GM18519 (cell line): ENCODE data around the gene ORC2.
"Not testable (repeated sequence)": the region's sequence is repeated elsewhere in the genome, so short reads cannot be mapped to it uniquely, and the experiment has no call there.

Source experiments
- ATAC-seq: cut with Tn5 transposase; IDR thresholded peaks from one replicate; pipeline ENCODE4 v1.9.1; 2021; ENCODE audit warnings: mild to moderate bottlenecking, moderate library complexity; ENCODE audit not compliant: unreplicated experiment, low FRiP score

ORC2 gene

DNA sequence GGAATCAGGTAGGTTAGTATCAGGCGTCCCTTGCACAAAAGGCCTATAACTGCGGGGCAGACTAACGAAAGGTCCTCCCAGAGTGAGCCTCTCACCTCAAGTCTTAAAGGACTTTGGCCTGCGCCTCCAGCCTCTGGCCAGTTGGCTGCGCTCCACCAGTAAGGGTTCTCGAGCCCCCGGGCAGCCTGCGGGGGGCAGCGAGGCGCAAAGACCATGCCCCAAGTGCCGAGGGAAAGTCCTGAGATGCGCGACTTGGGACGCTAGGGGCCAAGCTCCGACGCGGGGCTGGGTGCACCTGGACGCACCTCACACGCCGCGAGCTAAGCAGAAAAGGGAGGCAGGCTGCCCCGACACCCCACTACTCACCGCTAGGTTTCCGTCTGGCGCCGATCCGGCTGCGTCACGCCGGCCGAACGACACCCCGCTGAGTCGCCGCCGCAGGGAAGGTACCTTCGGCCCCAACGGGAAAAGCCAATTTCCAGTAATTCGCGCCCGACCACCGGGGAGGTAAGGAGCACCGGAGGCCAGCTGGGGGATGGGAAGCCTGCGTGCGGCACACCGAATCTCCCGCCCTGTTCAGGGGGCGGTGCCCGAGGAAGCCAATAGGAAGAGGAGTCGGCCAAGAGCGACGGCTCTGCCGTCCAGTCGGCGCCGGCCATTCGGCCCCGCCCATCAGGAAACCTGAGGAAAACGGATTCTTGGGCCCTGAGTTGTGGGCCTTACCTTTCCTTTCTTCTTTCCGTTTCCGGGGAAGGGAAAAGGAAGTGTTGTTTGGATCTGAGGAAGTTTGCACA is at the start of gene ORC2:
ORC2 (minus strand) TSS at position 537 of the 794 bp plus-strand sequence. CDS start 5,537 bp downstream, outside the sequence.
- ATAC-seq: peak; percentile 77

DNA sequence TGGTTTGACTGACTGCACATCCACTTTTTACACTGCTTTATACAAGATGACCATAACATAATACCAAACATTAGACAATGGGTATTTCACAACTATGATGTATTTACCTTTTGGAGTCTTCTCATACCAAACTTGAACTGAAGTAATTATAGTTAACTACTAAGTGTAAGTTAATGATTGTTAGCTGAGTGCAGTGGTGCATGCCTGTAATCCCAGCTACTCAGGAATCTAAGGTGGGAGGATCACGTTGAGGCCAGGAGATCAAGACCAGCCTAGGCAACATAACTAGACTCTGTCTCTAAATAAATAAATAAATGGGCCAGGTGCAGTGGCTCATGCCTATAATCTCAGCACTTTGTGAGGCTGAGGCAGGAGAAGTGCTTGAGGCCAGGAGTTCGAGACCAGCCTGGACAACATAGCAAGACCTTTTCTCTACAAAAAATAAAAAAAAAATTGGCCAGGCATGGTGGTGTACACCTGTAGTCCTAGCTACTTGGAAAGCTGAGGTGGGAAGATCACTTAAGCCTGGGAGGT is 44.9 kb upstream of the ORC2 start:
- no peak for ATAC-seq

DNA sequence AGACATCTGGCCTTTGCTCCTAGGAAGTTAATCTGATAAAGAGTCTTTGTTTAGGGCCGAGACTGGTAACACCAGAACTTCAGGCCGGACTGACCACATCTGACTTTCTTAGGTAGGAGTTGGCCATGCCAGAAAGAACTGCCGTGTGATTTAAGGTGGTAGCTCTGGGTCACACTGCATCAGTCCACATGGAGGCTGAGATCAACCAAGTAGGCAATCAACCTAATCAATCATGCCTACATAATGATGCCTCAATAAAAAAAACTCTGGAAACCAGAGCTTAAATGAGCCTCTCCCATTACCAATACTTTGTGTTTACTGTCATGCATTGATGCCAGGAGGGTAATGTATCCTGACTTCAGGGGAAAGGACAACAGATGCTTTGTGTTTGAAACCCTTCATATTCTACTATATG is 44.1 kb upstream of the ORC2 start:
- ATAC-seq: no peak

DNA sequence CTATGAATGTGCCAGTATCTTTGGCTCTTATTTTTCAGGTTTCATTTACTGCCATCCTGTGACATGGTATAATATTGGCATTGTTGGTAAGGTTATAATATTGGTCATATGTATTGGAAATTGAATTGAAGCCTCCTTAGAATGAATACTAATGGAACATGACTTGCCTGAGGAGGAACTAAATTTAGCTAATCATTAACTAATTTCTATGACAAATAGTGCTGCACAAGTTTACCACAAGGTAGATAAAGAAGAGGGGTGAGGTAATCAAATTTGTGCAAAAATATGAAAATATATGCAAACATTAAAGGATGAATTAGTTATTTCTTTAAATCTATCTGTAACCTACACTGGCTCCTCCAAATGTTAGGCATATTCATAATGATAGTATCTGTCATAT is 43.2 kb upstream of the ORC2 start:
- ATAC-seq: no peak

DNA sequence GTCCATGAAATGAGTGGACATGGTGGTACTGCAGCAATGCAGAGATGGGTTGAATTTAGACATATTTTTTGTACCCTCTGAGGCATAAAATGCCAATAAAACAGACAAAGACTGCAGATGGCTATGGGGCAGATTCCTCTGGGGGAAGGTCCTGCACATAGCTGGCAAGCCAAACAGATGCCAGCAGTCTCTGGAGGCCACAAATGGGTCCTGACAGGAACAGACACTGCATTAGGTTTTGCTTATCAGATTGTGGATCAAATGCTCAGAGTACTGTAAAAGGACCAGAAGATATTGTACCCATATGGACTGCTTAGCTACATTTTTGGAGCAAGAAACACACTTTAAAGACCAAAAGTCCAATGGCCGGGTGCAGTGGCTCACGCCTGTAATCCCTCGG is 40.9 kb upstream of the ORC2 start:
- ATAC-seq: no peak

DNA sequence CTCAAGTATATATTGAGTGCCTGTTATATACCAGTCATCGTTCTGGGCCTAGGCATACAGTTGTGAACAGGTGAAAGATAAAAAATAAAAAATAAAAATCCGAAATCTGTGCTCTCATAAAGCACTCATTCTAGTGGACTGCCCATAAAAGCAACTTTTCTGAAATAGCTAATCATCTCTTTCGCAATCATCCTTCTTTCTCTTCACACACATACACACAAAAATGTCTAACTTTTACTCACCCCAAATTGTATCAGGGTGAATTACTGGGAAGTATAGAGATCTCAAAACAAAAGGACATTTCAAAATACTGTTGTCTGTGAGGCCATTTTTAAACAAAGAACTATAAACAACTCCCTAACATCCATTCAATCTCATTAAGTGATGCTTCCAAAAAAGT is 29.6 kb upstream of the ORC2 start:
- no peak for ATAC-seq

DNA sequence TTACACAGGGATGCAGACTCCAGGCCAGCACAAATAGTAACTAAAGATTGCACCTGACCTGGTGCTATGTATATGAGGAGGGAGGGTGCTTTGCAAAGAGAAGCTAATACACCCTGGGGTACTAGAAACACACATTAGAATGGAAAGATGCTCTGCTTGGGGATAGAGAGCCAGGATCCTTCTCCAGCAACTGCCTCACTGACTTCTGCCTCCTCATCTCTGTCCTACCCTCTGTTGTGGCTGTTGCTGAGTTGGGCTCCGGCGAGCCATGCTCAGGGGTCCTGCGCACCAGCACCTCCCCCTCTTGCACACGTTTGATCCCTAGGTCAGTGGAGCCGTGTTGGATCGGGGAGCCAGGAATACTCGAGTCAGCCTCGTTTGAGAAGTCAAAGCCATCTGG is 23.7 kb upstream of the ORC2 start:
- ATAC-seq: no peak

DNA sequence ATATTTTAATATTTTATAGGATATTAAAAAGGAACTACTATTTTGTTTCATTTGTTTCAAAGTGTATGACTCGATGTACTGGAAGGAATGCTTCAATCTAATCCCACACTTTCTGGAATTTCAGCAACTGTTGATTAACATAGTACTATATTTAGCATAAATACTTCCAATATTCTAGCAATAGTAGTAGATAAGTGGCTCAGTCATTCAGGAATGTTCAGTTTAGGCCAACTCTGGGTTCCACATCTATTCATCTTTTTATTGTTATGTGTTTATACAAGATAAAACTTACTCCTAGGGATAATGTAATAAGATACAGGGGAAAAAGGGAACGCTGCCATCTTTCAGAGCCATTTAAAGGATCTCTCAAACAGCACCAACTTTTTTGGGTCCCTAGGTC is 22.3 kb upstream of the ORC2 start:
- no peak for ATAC-seq

DNA sequence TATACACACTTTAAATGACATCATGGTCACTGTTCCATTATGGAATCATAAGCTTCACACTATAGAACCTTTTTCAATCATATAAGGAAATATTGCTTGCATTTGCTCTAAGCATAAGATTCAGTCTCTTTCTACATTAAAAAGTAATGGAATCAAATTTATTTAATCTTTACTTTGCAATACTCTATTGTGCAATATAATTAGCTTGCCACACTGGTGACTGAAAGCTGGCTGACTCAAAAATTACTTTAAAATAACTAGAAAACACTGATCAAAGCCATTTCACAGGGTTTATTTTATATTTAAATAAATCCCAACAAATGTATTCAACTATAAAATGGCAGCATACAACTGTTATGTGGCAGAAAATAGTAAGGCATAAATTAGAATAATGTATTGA is 13.2 kb upstream of the ORC2 start:
- no peak for ATAC-seq

DNA sequence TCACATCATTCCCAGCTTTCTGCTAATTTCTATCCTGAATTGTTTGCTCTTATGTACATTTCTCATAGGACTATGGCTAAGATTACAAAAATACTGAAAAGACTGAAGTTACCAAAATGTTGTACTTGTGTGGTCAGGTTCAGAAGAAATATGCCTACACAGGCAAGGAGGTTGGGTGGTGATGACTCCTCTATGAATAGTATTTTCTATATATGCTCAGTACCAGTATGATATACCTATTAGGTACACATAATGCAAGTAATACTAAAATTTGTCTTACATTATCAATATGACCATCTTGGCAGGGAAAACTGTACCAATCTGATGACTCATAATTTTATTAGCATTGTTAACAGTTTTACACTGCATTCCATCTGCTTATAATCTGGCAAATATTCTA is 12.2 kb upstream of the ORC2 start:
- no peak for ATAC-seq

DNA sequence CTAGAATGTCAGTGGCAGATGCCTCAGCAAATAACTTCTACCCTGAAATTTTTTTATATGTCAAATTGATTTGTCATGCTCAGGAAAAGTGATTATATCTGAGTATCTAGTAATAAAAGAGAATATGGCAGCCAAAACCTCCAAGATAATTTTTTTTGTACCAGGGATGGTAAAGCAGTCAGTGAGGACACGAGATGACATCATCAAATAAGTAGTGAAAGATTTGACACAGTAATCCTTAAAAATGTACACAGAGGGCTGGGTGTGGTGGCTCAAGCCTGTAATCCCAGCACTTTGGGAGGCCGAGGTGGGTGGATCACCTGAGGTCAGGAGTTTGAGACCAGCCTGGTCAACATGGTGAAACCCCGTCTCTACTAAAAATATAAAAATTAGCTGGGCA is 6.6 kb upstream of the ORC2 start:
- ATAC-seq: not testable (repeated sequence)

DNA sequence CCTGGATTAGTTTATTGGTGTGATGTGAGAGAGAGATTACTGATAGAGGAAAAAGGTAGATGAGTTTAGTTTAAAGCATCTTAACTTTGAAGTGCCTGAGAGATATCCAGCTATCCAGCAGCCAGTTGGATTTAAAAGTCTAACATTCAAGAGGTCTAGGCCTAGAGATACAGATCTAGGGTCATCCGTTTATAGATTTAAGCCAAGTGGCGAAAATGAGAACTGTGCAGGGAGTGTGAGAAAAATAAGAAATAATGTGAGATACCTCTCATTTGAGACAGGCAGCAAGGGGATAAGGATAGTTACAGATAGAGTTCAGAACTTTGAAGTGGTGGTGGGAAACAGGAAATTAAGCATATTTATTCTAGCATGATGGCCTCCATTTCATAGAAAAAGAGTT is 5.3 kb upstream of the ORC2 start:
- no peak for ATAC-seq

DNA sequence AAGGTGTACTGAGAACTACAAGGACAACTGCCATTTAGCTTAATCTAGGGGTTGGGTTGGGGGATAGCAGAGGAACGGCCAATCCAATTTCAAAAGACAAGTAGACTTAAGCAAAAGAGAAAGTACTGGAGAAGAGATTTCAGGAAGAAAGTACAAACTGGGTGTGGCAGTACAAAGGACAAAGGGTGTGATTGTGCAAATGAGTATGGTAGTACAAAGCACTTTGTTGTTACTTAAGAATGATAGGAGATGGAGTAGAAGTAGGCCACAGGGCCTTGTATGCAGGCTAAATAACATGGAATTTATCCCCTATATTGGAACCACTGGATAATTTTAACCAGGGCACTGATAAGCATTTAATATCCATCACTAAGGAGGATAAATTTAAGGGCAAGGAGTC is 4.7 kb upstream of the ORC2 start:
- ATAC-seq: no peak

DNA sequence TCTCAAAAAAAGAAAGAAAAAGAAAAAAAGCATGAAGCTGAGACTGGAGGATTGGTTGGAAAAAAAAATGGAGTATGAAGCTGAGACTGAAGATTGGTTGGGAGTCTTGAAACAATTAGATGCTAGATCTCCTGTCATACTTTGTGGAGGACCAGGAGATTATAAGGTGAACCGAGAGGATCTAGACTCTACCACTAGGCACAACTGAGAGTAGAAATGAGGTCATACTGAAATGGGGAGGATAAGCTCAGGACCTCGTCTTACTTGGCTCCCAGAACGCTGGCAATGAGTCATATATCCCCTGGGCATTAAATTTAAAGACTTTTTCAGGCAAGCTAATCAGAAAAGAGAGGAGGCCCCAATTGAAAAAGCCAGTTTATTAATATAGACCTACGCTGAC is 3.3 kb upstream of the ORC2 start:
- no peak for ATAC-seq

DNA sequence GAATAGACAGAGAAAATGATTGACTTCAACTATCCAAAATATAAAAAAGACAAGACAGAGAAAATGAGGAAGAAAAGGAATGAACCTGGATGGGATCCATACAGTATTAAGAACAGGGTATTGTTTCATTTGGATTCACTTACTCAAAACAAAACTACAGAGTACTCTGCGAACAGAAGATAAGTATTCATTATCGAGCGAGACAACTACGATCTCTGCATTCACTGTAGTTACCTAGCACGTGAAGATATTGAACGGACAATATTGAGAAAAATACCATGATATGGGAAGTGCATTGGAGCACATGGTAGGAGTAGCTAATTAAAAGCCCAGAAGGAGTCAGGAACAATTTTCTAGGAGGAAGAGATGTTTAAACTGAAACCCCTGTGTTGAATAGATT is 1.0 kb upstream of the ORC2 start:
- ATAC-seq: no peak

DNA sequence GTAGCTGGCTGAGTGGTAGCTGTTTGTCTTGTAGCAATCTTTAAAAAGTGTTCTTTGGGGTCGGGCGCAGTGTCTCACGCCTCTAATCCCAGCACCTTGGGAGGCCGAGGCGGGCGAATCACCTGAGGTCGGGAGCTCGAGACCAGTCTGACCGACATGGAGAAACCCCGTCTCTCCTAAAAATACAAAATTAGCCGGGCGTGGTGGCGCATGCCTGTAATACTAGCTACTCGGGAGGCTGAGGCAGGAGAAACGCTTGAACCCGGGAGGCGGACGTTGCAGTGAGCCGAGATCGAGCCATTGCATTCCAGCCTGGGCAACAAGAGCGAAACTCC is 425 bp upstream of the ORC2 start:
- not testable (repeated sequence) for ATAC-seq

DNA sequence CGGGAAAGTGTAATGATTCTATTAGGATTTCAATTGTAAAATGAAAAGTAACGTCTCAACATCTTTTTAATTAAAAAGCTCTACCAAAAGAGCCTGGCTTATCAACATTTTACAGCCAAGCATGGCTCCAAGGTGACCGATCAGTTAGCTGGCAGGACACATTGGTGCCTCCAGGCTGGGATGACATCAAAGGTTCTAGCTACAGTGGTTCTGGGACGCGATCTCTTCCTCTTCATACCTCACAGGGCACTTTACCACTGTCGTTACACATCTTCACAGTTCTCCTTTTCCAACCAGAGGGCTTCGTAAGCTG is 693 bp downstream of the ORC2 start:
- peak; percentile 7 for ATAC-seq

DNA sequence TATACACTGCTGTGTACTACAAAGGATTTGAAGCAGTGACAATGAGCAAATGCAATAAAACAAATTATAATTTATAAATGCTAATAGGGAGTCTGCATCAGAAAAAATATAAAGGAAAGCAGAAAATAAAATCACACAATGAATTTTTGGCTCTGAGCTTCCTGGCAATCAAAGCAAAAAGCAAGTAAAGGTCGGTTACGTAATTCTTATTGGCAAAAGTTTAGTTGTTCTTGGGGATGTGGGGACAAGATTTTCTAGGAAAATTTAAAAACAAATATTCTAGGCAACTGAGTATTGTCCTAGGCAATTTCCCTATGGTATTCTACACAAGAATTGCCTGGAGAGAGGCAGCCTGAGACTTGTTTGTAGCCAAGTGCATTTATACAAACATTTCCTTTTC is 1.8 kb downstream of the ORC2 start:
- no peak for ATAC-seq

DNA sequence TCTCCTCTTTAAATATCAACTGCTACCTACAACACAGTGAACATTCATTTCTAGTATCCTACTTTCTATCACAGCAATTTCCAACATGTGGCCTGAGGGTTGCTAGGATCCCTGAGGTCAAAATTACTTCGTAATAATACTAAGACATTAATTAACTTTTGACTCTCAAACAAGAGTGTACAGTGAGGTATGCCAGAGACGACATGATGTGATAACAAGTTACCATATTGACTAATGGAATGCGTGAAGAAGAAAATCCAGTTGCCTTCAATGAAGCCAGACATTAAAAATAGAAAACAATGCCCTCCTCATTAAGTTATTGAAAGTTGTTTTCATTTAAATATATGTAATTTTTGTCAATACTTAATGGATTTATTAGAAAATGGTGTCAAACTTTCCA is 13.1 kb downstream of the ORC2 start:
- no peak for ATAC-seq

DNA sequence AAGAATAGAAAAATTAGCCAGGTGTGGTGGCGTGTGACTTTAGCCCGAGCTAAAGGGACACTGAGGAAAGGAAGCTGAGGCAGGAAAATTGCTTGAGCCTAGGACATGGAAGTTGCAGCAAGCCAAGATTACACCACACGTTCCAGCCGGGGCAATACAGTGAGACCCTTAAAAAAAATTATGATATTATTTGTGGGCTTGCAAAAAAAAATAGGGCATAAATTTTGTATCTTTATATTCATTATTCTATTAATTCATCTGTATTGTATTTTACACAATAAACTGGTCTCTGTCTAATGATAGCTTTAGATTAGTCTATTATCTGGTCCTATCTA is 18.1 kb downstream of the ORC2 start:
- ATAC-seq: no peak

DNA sequence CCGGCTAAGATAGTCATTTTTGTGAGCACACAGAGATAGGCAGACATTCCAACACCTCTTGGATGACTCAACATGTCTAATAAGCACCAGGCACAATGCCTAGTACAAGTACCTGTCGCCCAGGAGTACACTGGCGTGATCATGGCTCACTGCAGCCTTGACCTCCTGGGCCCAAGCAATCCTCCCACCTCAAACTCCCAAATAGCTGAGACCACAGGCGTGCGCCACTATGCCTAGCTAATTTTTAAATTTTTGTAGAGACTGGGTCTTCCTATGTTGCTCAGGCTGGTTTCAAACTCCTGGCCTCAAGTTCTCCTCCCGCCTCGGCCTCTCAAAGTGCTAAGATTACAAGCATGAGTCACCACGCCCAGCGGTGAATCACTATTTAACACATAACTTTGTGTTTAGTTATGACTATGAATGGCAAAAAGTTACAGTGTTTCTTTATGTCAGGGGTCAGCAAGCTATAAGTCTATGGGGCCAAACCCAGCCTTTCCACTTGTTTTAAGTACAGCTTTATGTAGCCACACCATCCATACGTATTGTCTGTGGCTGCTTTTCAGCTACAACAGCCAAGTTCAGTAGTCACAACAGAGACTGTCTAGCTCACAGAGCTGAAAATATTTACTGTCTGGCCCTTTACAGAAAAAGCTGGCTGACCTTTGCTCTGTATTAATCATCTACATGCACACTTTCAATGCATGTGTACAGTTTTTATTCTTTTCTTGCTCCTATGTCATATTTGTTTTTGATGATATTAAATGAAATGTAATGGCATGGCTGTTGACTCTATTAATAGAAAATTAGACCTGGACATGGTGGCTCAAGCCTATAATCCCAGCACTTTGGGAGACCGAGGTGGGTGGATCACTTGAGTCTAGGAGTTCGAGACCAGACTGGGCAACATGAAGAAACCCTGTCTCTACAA is 18.7 kb downstream of the ORC2 start:
- ATAC-seq: no peak

DNA sequence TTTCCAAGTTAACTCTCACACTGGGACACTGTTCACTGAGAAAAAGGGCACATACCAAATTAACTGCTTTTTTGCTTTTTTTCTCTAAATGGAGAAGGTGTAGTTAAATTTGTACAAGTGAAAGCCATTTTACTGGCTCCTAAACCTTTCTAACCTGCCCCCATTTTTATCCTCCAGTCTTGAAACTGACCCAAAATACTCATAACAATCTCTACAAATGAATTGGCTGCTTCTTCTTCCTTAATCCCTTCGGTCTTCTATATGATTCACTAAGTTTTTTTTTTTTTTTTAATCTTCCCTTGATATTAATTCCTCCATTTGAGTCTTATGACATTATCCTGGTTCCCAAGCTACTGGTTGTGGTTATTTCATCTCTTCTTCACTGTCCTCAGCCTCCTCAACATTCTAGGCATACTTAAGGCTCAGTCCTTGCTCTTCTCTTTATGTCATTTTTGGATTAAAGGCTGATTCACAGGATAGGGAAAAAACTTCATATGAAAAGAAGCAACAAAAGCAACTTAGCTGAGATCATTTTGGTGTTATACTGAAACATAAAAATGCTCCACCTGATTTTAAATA is 19.8 kb downstream of the ORC2 start:
- ATAC-seq: no peak
